H1 (cell line): ENCODE results near the gene TMX3. TPM values are rescaled to one million over a fixed set of nuclear protein-coding genes. Genes with fewer than 3 reads are reported as not detected.

Source experiments
- E2F6 ChIP-seq: IDR thresholded peaks from 2 replicates; pipeline ENCODE4 v1.6.1; 2012; ENCODE audit warnings: inconsistent platforms
- KDM1A ChIP-seq: fragments of 200-600, 300-600 bp; sonication (generic); IDR thresholded peaks from 2 replicates; pipeline ENCODE4 v1.7.1; 2016; ENCODE audit warnings: mild to moderate bottlenecking, low read length, borderline replicate concordance
- KDM4A ChIP-seq: IDR thresholded peaks from one replicate; pipeline ENCODE4 v1.7.1; 2012; ENCODE audit warnings: low read depth, mild to moderate bottlenecking, moderate library complexity, low read length, inconsistent platforms; ENCODE audit not compliant: severe bottlenecking
- NRF1 ChIP-seq: IDR thresholded peaks from 2 replicates; pipeline ENCODE4 v1.6.1; 2011; ENCODE audit warnings: mild to moderate bottlenecking, low read depth, low read length, improper control_type of control experiment
- polyA plus RNA-seq, 7 experiments: library from polyadenylated mRNA; depleted of rRNA in 3 of 7; stranded (reverse) in 5 of 7; unstranded in 2 of 7; fragments of >200 nt in 5 of 7; fragments of 200-250 nt in 2 of 7; gene quantifications; 1 replicate in 5 of 7; 2 replicates in 1 of 7; 4 replicates in 1 of 7; pipeline versions ENCODE4 v1.2.1 to v1.2.3, GENCODE V29; 2011 to 2013; ENCODE audit warnings: missing spikeins in 2 of 7, mixed read lengths in 2 of 7
- total RNA-seq: library from RNA; stranded (reverse); fragmentation: NEBNext Ultra II Directional; extraction: Animal tissue kit (Norgen Biotek cat#: 25700); gene quantifications from 2 replicates; pipeline ENCODE4 v1.2.1, GENCODE V29; 2021
- TF ChIP-seq, protein P1 (sequence below): fragments of 300-600 bp; sonication (generic); IDR thresholded peaks from 2 replicates; pipeline ENCODE4 v1.7.1; 2012; ENCODE audit warnings: low read length, moderate library complexity, mild to moderate bottlenecking, inconsistent platforms; ENCODE audit not compliant: insufficient replicate concordance

The TMX3 gene
- total and polyA plus RNA-seq, 2 of the 8 experiments (the other 6 are each of a cell fraction or from before 2014, with no cell fraction given), result 12.6 to 29.0 TPM

DNA sequence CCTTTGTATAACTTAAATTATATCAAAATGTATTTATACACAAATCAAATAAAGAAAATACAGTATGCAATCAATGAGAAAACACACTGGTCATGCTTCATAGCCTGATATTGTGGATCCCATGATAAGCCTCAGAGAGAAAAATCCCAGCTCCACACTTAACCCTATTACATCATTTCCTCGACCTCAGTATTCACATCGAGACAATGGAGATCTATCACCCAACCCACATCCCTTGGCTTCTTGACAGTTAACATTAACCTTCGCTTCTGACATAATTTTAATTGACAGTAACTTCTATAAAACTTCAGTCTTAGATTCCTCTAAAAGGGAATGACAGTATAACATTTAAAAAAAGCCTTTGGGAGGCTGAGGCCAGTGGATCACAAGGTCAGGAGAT, 11.6 kb downstream of the TMX3 start (continued):
- TF ChIP-seq, protein P1, sequence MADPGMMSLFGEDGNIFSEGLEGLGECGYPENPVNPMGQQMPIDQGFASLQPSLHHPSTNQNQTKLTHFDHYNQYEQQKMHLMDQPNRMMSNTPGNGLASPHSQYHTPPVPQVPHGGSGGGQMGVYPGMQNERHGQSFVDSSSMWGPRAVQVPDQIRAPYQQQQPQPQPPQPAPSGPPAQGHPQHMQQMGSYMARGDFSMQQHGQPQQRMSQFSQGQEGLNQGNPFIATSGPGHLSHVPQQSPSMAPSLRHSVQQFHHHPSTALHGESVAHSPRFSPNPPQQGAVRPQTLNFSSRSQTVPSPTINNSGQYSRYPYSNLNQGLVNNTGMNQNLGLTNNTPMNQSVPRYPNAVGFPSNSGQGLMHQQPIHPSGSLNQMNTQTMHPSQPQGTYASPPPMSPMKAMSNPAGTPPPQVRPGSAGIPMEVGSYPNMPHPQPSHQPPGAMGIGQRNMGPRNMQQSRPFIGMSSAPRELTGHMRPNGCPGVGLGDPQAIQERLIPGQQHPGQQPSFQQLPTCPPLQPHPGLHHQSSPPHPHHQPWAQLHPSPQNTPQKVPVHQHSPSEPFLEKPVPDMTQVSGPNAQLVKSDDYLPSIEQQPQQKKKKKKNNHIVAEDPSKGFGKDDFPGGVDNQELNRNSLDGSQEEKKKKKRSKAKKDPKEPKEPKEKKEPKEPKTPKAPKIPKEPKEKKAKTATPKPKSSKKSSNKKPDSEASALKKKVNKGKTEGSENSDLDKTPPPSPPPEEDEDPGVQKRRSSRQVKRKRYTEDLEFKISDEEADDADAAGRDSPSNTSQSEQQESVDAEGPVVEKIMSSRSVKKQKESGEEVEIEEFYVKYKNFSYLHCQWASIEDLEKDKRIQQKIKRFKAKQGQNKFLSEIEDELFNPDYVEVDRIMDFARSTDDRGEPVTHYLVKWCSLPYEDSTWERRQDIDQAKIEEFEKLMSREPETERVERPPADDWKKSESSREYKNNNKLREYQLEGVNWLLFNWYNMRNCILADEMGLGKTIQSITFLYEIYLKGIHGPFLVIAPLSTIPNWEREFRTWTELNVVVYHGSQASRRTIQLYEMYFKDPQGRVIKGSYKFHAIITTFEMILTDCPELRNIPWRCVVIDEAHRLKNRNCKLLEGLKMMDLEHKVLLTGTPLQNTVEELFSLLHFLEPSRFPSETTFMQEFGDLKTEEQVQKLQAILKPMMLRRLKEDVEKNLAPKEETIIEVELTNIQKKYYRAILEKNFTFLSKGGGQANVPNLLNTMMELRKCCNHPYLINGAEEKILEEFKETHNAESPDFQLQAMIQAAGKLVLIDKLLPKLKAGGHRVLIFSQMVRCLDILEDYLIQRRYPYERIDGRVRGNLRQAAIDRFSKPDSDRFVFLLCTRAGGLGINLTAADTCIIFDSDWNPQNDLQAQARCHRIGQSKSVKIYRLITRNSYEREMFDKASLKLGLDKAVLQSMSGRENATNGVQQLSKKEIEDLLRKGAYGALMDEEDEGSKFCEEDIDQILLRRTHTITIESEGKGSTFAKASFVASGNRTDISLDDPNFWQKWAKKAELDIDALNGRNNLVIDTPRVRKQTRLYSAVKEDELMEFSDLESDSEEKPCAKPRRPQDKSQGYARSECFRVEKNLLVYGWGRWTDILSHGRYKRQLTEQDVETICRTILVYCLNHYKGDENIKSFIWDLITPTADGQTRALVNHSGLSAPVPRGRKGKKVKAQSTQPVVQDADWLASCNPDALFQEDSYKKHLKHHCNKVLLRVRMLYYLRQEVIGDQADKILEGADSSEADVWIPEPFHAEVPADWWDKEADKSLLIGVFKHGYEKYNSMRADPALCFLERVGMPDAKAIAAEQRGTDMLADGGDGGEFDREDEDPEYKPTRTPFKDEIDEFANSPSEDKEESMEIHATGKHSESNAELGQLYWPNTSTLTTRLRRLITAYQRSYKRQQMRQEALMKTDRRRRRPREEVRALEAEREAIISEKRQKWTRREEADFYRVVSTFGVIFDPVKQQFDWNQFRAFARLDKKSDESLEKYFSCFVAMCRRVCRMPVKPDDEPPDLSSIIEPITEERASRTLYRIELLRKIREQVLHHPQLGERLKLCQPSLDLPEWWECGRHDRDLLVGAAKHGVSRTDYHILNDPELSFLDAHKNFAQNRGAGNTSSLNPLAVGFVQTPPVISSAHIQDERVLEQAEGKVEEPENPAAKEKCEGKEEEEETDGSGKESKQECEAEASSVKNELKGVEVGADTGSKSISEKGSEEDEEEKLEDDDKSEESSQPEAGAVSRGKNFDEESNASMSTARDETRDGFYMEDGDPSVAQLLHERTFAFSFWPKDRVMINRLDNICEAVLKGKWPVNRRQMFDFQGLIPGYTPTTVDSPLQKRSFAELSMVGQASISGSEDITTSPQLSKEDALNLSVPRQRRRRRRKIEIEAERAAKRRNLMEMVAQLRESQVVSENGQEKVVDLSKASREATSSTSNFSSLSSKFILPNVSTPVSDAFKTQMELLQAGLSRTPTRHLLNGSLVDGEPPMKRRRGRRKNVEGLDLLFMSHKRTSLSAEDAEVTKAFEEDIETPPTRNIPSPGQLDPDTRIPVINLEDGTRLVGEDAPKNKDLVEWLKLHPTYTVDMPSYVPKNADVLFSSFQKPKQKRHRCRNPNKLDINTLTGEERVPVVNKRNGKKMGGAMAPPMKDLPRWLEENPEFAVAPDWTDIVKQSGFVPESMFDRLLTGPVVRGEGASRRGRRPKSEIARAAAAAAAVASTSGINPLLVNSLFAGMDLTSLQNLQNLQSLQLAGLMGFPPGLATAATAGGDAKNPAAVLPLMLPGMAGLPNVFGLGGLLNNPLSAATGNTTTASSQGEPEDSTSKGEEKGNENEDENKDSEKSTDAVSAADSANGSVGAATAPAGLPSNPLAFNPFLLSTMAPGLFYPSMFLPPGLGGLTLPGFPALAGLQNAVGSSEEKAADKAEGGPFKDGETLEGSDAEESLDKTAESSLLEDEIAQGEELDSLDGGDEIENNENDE, result no peak
- TF ChIP-seq KDM1A (no peak), KDM4A (no peak), E2F6 (no peak), NRF1 (no peak)
